Mononuclear cell (primary cell): ENCODE data around the gene BCL7C. TPM values are rescaled to one million over a fixed set of nuclear protein-coding genes. Genes with fewer than 3 reads are reported as not detected.
"Not testable (repeated sequence)": the region's sequence is repeated elsewhere in the genome, so short reads cannot be mapped to it uniquely, and the experiment has no call there.

Source experiments
- H3K27me3 ChIP-seq: 2 replicates; pipeline ENCODE4 v1.6.0; 2011; ENCODE audit warnings: low read length, control low read depth; ENCODE audit not compliant: insufficient read depth
- H3K4me1 ChIP-seq: 2 replicates; pipeline ENCODE4 v1.5.1; 2011; ENCODE audit warnings: mild to moderate bottlenecking, low read length, control low read depth; ENCODE audit not compliant: insufficient read depth
- H3K4me3 ChIP-seq: 2 replicates; pipeline ENCODE4 v1.5.1; 2011; ENCODE audit warnings: mild to moderate bottlenecking, low read length, moderate library complexity
- H3K9me3 ChIP-seq: 2 replicates; pipeline ENCODE4 v1.5.1; 2011; ENCODE audit warnings: low read depth, mild to moderate bottlenecking, control low read depth, low read length
- total RNA-seq: library from RNA; depleted of rRNA; stranded (reverse); fragments of >200 nt; gene quantifications from one replicate; pipeline ENCODE4 v1.2.3, GENCODE V29; 2012

BCL7C gene
- total RNA-seq, 1 donor: 17.0 TPM

- Histone ChIP-seq H3K4me1 (peaks cover 41% of the 10 kb centered on the region), H3K4me3 (peak overlapping the region; percentile 58), H3K9me3 (no peaks in the 10 kb centered on the region), H3K27me3 (no peaks in the 10 kb centered on the region)
Observed at GRCh38 chr16:30892670-30893416, 1.0 kb downstream of the BCL7C start.

- not testable (repeated sequence) for H3K9me3 ChIP-seq, H3K4me3 ChIP-seq, H3K27me3 ChIP-seq
- peaks cover 26% of the 10 kb centered on the region for H3K4me1 ChIP-seq
Observed at GRCh38 chr16:30891043-30891823, 2.6 kb downstream of the BCL7C start.

GRCh38 chr16:30889721-30890120, 4.2 kb downstream of the BCL7C start:
- no peaks in the 10 kb centered on the region for H3K9me3 ChIP-seq
- H3K27me3 ChIP-seq: no peaks in the 10 kb centered on the region
- H3K4me1 ChIP-seq: peaks cover 20% of the 10 kb centered on the region
- H3K4me3 ChIP-seq: no peak overlapping the region

- no peaks in the 10 kb centered on the region for H3K27me3 ChIP-seq
- H3K4me1 ChIP-seq: peaks cover 14% of the 10 kb centered on the region
- no peak overlapping the region for H3K4me3 ChIP-seq
- no peaks in the 10 kb centered on the region for H3K9me3 ChIP-seq
Observed at GRCh38 chr16:30888856-30889499, 4.9 kb downstream of the BCL7C start.

- no peaks in the 10 kb centered on the region for H3K27me3 ChIP-seq
- no peaks in the 10 kb centered on the region for H3K9me3 ChIP-seq
- H3K4me3 ChIP-seq: no peak overlapping the region
- peaks cover 7% of the 10 kb centered on the region for H3K4me1 ChIP-seq
Observed at GRCh38 chr16:30887927-30888326, 6.0 kb downstream of the BCL7C start.

GRCh38 chr16:30886145-30886544, 7.7 kb downstream of the BCL7C start:
- Histone ChIP-seq H3K4me1 (no peaks in the 10 kb centered on the region), H3K4me3 (no peak overlapping the region), H3K27me3 (no peaks in the 10 kb centered on the region), H3K9me3 (no peaks in the 10 kb centered on the region)

- Histone ChIP-seq H3K9me3 (no peaks in the 10 kb centered on the region), H3K4me1 (no peaks in the 10 kb centered on the region), H3K27me3 (no peaks in the 10 kb centered on the region), H3K4me3 (no peak overlapping the region)
Observed at GRCh38 chr16:30885196-30885595, 8.7 kb downstream of the BCL7C start.

GRCh38 chr16:30884760-30885159, 9.1 kb downstream of the BCL7C start:
- no peak overlapping the region for H3K4me3 ChIP-seq
- H3K9me3 ChIP-seq: no peaks in the 10 kb centered on the region
- no peaks in the 10 kb centered on the region for H3K27me3 ChIP-seq
- H3K4me1 ChIP-seq: no peaks in the 10 kb centered on the region

GRCh38 chr16:30882429-30883310, 11.2 kb downstream of the BCL7C start:
- Histone ChIP-seq H3K4me1 (no peaks in the 10 kb centered on the region), H3K27me3 (no peaks in the 10 kb centered on the region), H3K4me3 (no peak overlapping the region), H3K9me3 (no peaks in the 10 kb centered on the region)

- Histone ChIP-seq H3K27me3 (no peaks in the 10 kb centered on the region), H3K4me1 (peaks cover 27% of the 10 kb centered on the region), H3K9me3 (no peaks in the 10 kb centered on the region), H3K4me3 (no peak overlapping the region)
Observed at GRCh38 chr16:30876867-30877266, 17.0 kb downstream of the BCL7C start.

- Histone ChIP-seq H3K4me3 (peak overlapping the region; percentile 97), H3K27me3 (no peaks in the 10 kb centered on the region)
Observed at GRCh38 chr16:30875871-30876801, 17.7 kb downstream of the BCL7C start.

GRCh38 chr16:30874821-30875717, 18.8 kb downstream of the BCL7C start:
- H3K9me3 ChIP-seq: no peaks in the 10 kb centered on the region
- H3K4me1 ChIP-seq: peaks cover 27% of the 10 kb centered on the region
- no peaks in the 10 kb centered on the region for H3K27me3 ChIP-seq
- H3K4me3 ChIP-seq: peak overlapping the region; percentile 97

More at GRCh38 chr16:30875871-30876801, 17.7 kb downstream of the BCL7C start:
- H3K4me1 ChIP-seq: peaks cover 27% of the 10 kb centered on the region
- H3K9me3 ChIP-seq: no peaks in the 10 kb centered on the region

- peak overlapping the region; percentile 97 for H3K4me3 ChIP-seq
Observed at GRCh38 chr16:30874244-30874820, 19.5 kb downstream of the BCL7C start.

More at GRCh38 chr16:30874244-30874820, 19.5 kb downstream of the BCL7C start:
- H3K27me3 ChIP-seq: no peaks in the 10 kb centered on the region
- no peaks in the 10 kb centered on the region for H3K9me3 ChIP-seq
- peaks cover 27% of the 10 kb centered on the region for H3K4me1 ChIP-seq
